Glutamatergic neuron (in vitro differentiated cells): ENCODE data around the gene RAP2A. TPM values are rescaled to one million over a fixed set of nuclear protein-coding genes. Genes with fewer than 3 reads are reported as not detected.

ENCODE experiments used
- DNase-seq: peaks from one replicate; pipeline ENCODE4 v3.0.0; 2022
- H3K27ac Mint-ChIP-seq: one replicate; pipeline ENCODE4 v1.8.0; 2020; ENCODE audit warnings: mild to moderate bottlenecking, mixed read lengths, inconsistent platforms; ENCODE audit not compliant: unreplicated experiment
- H3K27me3 Mint-ChIP-seq: one replicate; pipeline ENCODE4 v1.8.0; 2020; ENCODE audit warnings: mild to moderate bottlenecking, moderate library complexity, mixed read lengths, inconsistent platforms; ENCODE audit not compliant: unreplicated experiment
- H3K36me3 Mint-ChIP-seq: one replicate; pipeline ENCODE4 v1.8.0; 2020; ENCODE audit warnings: mild to moderate bottlenecking, mixed read lengths, inconsistent platforms; ENCODE audit not compliant: unreplicated experiment
- H3K4me1 Mint-ChIP-seq: one replicate; pipeline ENCODE4 v1.8.0; 2020; ENCODE audit warnings: mild to moderate bottlenecking, low read depth, mixed read lengths, inconsistent platforms; ENCODE audit not compliant: unreplicated experiment
- H3K4me3 Mint-ChIP-seq: one replicate; pipeline ENCODE4 v1.8.0; 2020; ENCODE audit warnings: mild to moderate bottlenecking, mixed read lengths, inconsistent platforms; ENCODE audit not compliant: unreplicated experiment
- H3K9me3 Mint-ChIP-seq: one replicate; pipeline ENCODE4 v1.8.0; 2020; ENCODE audit warnings: mild to moderate bottlenecking, moderate library complexity, mixed read lengths, inconsistent platforms; ENCODE audit not compliant: unreplicated experiment
- total RNA-seq: library from RNA; stranded (reverse); fragmentation: NEBNext Ultra II Directional; extraction: Animal tissue kit (Norgen Biotek cat#: 25700); gene quantifications from one replicate; pipeline ENCODE4 v1.2.1, GENCODE V29; 2021; ENCODE audit not compliant: unreplicated experiment
- TF ChIP-seq, protein P1 (sequence below): fragments of 200-600 bp; sonication (generic); IDR thresholded peaks from one replicate; pipeline ENCODE4 v1.5.0; 2021; ENCODE audit not compliant: partially characterized antibody, unreplicated experiment

Gene RAP2A
- total RNA-seq, 1 donor from 2014 or later, result 51.2 TPM

DNA sequence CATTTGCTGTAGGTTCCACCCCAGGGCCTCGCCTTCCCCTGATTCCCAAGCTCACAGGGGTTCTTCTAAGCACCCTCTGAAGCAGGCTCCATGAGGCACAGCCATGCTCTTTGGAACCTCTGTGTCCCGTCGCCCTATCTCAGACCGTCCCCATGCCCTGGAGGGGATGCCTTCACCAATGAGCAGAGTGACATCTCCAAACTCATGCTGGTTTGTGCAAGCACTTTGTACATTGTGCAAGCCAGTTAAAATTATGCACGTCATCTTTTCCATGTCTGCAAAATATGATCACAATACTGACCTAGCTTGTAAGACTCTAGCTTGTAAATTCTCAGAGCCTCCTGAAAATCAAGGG is 46.5 kb upstream of the RAP2A start:
- Mint-ChIP-seq H3K27ac (no peak overlapping the region), H3K4me1 (peaks cover 4% of the 10 kb centered on the region), H3K4me3 (no peak overlapping the region), H3K27me3 (no peaks in the 10 kb centered on the region), H3K36me3 (no peaks in the 10 kb centered on the region), H3K9me3 (no peaks in the 10 kb centered on the region)
- no peak for DNase-seq
- TF ChIP-seq, protein P1, sequence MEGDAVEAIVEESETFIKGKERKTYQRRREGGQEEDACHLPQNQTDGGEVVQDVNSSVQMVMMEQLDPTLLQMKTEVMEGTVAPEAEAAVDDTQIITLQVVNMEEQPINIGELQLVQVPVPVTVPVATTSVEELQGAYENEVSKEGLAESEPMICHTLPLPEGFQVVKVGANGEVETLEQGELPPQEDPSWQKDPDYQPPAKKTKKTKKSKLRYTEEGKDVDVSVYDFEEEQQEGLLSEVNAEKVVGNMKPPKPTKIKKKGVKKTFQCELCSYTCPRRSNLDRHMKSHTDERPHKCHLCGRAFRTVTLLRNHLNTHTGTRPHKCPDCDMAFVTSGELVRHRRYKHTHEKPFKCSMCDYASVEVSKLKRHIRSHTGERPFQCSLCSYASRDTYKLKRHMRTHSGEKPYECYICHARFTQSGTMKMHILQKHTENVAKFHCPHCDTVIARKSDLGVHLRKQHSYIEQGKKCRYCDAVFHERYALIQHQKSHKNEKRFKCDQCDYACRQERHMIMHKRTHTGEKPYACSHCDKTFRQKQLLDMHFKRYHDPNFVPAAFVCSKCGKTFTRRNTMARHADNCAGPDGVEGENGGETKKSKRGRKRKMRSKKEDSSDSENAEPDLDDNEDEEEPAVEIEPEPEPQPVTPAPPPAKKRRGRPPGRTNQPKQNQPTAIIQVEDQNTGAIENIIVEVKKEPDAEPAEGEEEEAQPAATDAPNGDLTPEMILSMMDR, result no peak

DNA sequence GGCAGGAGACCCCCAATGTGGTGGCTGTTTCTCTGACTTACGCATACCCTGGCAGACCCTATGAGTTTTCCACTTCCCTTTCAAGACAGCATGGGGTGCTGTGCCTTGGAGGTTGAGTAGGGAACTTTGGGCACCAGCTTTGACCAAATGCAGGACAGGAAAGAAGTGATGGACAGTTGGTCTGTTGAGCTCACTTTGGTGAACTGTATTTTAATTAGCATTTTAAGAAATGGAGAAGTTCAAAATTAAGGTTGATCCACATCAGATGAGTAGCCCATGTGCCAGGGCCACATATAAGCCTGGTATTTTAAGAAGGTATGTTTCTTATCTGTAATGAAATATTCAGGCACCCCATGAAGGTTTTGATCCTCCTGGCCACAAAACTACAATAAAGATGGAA is 46.1 kb upstream of the RAP2A start:
- Mint-ChIP-seq H3K27ac (no peak overlapping the region), H3K4me3 (no peak overlapping the region), H3K27me3 (no peaks in the 10 kb centered on the region), H3K4me1 (peaks cover 3% of the 10 kb centered on the region), H3K36me3 (no peaks in the 10 kb centered on the region), H3K9me3 (no peaks in the 10 kb centered on the region)
- no peak for DNase-seq
- TF ChIP-seq, protein P1, result no peak

DNA sequence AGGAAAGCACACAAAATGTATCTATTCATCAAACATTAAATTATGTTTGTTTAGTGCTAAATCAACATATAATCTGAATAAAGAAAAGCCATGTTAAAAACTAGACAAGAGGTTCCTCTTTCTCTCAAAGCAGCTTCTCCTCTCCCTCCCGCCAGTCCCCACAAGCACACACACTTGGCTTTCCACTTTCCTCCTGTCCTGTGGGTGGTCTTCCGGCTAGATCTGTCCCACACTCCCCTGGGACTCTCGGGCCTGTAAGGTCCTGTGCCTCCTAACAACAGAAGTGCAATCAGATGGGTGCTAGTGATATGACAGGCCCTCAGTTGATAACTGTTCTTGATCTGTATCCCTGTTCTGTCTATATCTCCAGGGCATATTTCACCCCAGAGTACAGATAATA is 45.6 kb upstream of the RAP2A start:
- Mint-ChIP-seq H3K4me1 (no peaks in the 10 kb centered on the region), H3K36me3 (no peaks in the 10 kb centered on the region), H3K4me3 (no peak overlapping the region), H3K27ac (no peak overlapping the region), H3K27me3 (no peaks in the 10 kb centered on the region), H3K9me3 (no peaks in the 10 kb centered on the region)
- no peak for DNase-seq
- TF ChIP-seq, protein P1, result no peak

DNA sequence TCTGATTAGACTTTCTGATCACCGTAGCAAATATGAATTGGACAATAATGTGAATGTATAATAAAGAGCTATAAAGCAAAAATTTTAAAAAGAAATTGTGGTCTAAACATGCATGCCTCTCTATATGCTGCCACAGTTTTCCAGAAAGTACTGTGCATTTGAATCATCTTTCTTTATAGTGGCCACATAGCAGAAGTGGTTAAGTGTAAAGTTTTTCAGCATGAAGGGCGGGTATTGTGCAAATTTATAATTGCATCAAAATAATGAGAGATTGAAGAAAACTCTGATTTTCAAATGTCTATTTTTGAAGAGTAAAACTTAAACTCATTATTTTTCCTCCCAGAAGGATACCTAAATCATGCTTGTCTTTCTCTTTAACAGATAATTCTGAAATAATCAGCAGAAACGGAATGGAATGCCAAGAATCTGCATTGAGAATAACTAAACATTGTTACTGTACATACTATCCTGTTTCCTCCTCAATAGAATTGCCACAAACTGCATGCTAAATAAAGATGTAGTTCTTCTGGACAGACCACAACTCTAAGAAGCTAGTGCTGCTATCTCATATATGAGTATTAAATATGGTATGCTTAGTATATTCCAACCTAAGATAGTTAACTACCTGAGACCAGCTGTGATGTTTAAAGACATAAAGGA is 42.9 kb upstream of the RAP2A start:
- no peak for DNase-seq
- H3K4me1 Mint-ChIP-seq, result no peaks in the 10 kb centered on the region
- H3K4me3 Mint-ChIP-seq, result no peak overlapping the region
- peaks cover 2% of the 10 kb centered on the region for H3K27me3 Mint-ChIP-seq
- no peak overlapping the region for H3K27ac Mint-ChIP-seq
- H3K9me3 Mint-ChIP-seq, result no peaks in the 10 kb centered on the region
- H3K36me3 Mint-ChIP-seq, result no peaks in the 10 kb centered on the region
- TF ChIP-seq, protein P1, result no peak

DNA sequence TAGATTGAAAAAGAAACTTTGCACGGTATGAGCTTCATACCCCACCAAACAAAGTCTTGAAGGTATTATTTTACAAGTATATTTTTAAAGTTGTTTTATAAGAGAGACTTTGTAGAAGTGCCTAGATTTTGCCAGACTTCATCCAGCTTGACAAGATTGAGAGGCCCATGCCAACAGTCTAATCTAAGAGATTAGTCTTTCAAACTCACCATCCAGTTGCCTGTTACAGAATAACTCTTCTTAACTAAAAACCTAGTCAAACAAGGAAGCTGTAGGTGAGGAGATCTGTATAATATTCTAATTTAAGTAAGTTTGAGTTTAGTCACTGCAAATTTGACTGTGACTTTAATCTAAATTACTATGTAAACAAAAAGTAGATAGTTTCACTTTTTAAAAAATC is 41.9 kb upstream of the RAP2A start:
- H3K27me3 Mint-ChIP-seq, result peaks cover 2% of the 10 kb centered on the region
- H3K36me3 Mint-ChIP-seq, result no peaks in the 10 kb centered on the region
- H3K9me3 Mint-ChIP-seq, result no peaks in the 10 kb centered on the region
- no peak overlapping the region for H3K27ac Mint-ChIP-seq
- DNase-seq, result no peak
- no peaks in the 10 kb centered on the region for H3K4me1 Mint-ChIP-seq
- TF ChIP-seq, protein P1, result no peak
- H3K4me3 Mint-ChIP-seq, result no peak overlapping the region
